ENCODE measurements around the gene GPR153.

- no peak for TF ChIP-seq EZH2 (IDR thresholded peaks at IDR 0.05; ENCODE audit: borderline replicate concordance, low read length)
- TF ChIP-seq, protein P1, sequence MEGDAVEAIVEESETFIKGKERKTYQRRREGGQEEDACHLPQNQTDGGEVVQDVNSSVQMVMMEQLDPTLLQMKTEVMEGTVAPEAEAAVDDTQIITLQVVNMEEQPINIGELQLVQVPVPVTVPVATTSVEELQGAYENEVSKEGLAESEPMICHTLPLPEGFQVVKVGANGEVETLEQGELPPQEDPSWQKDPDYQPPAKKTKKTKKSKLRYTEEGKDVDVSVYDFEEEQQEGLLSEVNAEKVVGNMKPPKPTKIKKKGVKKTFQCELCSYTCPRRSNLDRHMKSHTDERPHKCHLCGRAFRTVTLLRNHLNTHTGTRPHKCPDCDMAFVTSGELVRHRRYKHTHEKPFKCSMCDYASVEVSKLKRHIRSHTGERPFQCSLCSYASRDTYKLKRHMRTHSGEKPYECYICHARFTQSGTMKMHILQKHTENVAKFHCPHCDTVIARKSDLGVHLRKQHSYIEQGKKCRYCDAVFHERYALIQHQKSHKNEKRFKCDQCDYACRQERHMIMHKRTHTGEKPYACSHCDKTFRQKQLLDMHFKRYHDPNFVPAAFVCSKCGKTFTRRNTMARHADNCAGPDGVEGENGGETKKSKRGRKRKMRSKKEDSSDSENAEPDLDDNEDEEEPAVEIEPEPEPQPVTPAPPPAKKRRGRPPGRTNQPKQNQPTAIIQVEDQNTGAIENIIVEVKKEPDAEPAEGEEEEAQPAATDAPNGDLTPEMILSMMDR (conservative IDR thresholded peaks at IDR 0.05 in 1 of 2, IDR thresholded peaks at IDR 0.05 in 1 of 2; ENCODE audit: extremely low read depth in 1 of 2, insufficient read depth in 1 of 2, low read depth in 1 of 2, low read length in 2 of 2): no peak
Observed at GRCh38 chr1:6225651-6226050, 35.2 kb downstream of the GPR153 start.

All from mammary epithelial cell (primary cell).